ENCODE data around the gene HOXB7.

GRCh38 chr17:48605409-48605919 is 5.4 kb downstream of the HOXB7 start:
- no peak for TF ChIP-seq CTCF (IDR thresholded peaks at IDR 0.05; ENCODE audit: low read depth, low read length)
- TF ChIP-seq EZH2phosphoT487 (IDR thresholded peaks at IDR 0.05; ENCODE audit: low read depth): no peak

All from OCI-LY3 (cell line).